ENCODE data around the gene PCDH7.

DNA sequence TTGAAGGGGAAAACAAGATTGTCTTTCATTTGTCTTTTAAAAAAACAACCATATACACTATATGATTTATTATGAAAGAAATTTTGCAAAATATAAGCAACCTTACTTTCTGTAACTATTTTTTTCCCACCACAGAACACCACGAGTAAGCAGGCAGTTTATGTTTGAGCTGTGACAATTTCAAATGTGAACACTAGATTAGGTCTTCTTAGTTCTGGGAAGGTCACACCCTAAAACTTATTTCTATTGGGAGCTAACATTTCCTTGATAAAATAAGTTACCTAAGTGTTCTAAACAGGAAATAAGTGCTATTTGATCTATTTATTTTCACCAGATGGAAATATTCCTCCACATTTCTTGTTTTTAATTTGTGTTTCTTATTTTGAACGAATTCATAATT lies 50.6 kb downstream of the PCDH7 start:
- TF ChIP-seq, protein P1, sequence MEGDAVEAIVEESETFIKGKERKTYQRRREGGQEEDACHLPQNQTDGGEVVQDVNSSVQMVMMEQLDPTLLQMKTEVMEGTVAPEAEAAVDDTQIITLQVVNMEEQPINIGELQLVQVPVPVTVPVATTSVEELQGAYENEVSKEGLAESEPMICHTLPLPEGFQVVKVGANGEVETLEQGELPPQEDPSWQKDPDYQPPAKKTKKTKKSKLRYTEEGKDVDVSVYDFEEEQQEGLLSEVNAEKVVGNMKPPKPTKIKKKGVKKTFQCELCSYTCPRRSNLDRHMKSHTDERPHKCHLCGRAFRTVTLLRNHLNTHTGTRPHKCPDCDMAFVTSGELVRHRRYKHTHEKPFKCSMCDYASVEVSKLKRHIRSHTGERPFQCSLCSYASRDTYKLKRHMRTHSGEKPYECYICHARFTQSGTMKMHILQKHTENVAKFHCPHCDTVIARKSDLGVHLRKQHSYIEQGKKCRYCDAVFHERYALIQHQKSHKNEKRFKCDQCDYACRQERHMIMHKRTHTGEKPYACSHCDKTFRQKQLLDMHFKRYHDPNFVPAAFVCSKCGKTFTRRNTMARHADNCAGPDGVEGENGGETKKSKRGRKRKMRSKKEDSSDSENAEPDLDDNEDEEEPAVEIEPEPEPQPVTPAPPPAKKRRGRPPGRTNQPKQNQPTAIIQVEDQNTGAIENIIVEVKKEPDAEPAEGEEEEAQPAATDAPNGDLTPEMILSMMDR (conservative IDR thresholded peaks at IDR 0.05; ENCODE audit: low read length) = no peak
- TF ChIP-seq EZH2phosphoT487 (IDR thresholded peaks at IDR 0.05; ENCODE audit: borderline replicate concordance, low read depth, low read length) = no peak

Data from OCI-LY7 (cell line).